ENCODE data around the gene SPRYD3. TPM values are rescaled to one million over a fixed set of nuclear protein-coding genes. Genes with fewer than 3 reads are reported as not detected.

SPRYD3 gene, protein sequence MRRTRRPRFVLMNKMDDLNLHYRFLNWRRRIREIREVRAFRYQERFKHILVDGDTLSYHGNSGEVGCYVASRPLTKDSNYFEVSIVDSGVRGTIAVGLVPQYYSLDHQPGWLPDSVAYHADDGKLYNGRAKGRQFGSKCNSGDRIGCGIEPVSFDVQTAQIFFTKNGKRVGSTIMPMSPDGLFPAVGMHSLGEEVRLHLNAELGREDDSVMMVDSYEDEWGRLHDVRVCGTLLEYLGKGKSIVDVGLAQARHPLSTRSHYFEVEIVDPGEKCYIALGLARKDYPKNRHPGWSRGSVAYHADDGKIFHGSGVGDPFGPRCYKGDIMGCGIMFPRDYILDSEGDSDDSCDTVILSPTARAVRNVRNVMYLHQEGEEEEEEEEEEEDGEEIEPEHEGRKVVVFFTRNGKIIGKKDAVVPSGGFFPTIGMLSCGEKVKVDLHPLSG
- 20.2 and 28.4 TPM in 2 replicates for total RNA-seq

DNA sequence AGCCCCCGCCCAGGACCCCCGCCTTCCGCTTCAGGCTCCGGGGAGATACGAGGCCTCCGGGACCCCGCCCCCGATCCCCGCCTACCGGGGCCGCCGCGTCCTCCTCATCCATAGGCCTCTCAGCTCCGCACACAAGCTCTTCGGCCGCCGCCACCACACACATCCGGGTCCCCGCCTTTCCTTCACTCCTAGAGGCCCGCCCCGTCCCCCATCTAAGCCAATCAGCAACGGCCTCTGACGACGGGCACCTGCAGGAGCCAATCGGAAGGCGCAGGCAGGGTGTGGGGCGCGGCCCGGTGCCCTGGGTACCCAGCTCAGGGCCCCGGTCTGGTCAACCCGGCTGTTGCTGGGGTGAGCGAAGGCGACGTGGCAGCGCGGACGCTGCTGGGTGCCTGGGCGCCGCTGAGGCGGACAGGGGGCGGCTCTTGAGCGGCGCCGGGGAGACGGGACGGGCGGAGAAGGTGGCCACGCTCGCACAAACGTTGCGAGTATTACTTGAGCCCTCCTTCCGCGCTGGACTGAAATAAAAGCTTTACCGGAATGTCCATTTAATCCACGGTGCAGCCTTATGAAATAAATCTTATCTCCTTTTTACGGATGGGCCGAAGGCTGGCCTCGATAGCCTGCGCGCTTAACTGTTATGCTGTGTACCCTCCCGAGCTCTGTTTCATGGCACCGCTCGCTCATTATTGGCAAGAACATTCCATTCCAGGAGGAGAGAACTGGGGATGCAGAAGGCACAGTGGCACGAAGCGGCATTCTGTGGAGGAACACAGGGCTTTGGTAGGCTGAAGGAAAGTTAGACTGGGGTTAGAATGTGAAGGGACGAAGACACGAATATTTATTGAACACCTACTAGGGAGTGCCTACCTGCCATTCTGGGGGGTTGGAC lies at the start of gene SPRYD3:
TSS of gene SPRYD3 (minus strand) at position 165 of the 892 bp plus-strand sequence. CDS start at position 108, 57 bp downstream.

DNA sequence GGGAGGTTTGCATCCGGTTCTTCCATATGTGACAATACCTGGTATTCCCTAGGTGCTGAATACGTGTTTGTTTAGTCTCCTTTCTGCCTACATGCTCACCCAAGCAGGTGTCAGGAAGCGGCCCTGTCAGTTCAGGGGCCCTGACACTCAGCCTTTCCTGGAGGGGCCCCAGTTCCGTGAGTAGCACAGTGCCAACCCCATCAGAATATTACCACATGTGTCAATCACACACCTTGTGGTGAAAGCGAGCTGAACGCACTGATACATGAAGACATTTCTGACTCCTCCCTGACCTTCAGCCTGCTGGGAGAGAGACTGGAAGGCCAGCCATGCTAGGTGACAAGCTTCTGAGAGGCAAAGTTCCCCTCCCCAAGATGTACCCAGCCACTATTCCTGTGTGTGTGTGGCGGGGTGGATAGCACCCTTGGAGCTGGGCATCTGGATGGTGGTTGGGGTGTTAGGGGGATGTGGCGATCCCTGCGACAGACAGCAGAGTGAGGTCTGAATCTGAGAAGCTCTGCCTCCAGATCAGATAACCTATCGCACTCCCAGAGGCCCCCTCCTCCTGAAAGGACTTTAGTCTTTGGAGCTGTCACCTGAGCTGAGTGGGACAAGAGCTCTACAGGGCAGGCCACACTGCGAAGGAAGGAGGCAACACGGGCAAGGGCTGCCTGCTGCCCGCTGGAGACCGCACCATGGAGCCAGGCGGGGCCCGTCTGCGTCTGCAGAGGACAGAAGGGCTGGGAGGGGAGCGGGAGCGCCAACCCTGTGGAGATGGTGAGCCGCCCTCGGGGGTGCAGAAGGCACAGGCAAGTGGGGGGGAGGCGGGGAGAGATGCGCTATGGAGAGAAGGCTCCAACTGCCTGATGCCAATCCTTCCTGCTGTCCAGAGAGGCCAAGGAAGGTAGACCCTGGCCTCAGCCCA lies 24.0 kb upstream of the SPRYD3 start, which contains the start of gene SOAT2:
TSS of gene SOAT2 (plus strand) at position 604 of the 925 bp plus-strand sequence. CDS start at position 696, 92 bp downstream.

DNA sequence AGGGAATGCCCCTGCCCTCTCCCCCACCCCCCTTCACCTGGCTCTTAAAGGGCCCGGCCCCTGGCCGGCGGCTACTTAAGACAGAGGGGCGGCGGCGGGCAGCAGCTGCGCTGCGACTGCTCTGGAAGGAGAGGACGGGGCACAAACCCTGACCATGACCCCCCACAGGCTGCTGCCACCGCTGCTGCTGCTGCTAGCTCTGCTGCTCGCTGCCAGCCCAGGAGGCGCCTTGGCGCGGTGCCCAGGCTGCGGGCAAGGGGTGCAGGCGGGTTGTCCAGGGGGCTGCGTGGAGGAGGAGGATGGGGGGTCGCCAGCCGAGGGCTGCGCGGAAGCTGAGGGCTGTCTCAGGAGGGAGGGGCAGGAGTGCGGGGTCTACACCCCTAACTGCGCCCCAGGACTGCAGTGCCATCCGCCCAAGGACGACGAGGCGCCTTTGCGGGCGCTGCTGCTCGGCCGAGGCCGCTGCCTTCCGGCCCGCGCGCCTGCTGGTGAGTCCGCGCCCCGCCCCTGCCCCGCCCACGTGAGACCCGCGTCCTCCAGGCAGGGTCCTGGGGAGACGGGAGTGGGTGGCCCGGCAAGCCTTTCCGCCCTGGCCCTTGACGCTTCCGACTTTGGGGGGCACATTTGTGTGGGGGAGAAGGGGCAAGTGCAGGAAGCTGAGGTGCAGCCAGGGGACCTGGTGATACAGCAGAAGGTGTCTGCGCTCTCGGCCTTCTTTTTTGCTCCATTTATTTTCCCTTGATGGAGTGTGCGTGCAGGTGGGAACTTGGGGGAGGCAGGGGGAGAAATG lies 18.6 kb upstream of the SPRYD3 start, which contains the start of gene IGFBP6:
TSS of gene IGFBP6 (plus strand) at position 104 of the 790 bp plus-strand sequence. CDS start at position 155, 51 bp downstream.

DNA sequence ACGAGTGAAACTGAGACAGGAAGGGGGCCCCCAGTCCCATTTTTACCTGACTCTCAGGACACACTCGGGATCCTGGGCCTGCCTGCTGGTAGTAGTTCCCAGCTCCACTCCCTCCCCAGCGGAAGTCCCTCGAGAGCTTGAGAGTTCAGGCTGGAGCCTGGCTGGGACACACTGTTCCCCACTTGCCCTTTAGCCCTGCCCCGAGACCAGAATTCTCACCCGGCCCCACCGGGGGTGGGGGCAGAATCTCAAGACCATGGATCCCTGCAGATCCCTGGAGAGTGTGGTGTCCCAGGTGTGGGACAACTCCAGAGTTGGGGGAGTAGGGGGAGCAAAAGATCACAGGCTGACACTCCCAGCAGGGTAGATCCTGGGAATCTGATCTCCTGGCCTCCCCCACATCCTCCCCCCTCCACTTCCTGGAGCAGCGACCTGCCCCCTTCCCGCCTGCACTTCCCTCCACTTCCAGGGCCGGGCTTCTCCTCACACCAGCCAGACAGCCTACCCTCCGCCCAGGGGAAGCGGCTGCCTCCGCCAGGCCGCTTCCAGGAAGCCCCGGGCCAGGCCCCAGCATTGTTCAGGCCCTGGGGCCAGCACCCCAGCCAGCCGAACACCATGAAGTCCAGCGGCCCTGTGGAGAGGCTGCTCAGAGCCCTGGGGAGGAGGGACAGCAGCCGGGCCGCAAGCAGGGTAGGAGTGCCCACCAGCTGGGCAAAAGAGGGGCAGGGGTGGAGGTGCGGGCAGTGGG lies 29.4 kb downstream of the SPRYD3 start, which contains the start of gene TNS2:
TSS of gene TNS2 (plus strand) at position 495 of the 748 bp plus-strand sequence. CDS start at position 616, 121 bp downstream.

Other genes with a start within 250 kb of the SPRYD3 start
- not detected in 2 replicates for gene KRT79, start 245.1 kb downstream of the SPRYD3 start, total RNA-seq
- gene KRT78, start 230.4 kb downstream of the SPRYD3 start, total RNA-seq: not detected in 2 replicates
- 1.9 and 5.6 TPM in 2 replicates for gene KRT8, start 174.3 kb downstream of the SPRYD3 start, total RNA-seq
- 6.0 and 8.3 TPM in 2 replicates for gene KRT18, start 130.3 kb downstream of the SPRYD3 start, total RNA-seq
- gene EIF4B, start 72.9 kb downstream of the SPRYD3 start, total RNA-seq: 992 and 1,491 TPM in 2 replicates
- 62.3 and 128 TPM in 2 replicates for gene TNS2, start 29.3 kb downstream of the SPRYD3 start, total RNA-seq
- 1,261 and 1,775 TPM in 2 replicates for gene IGFBP6, start 18.3 kb upstream of the SPRYD3 start, total RNA-seq
- not detected in 2 replicates for gene SOAT2, start 24.1 kb upstream of the SPRYD3 start, total RNA-seq
- 11.6 and 17.2 TPM in 2 replicates for gene ZNF740, start 101.3 kb upstream of the SPRYD3 start, total RNA-seq
- gene CSAD, start 101.5 kb upstream of the SPRYD3 start, total RNA-seq: 11.7 and 12.2 TPM in 2 replicates
- gene ITGB7, start 127.9 kb upstream of the SPRYD3 start, total RNA-seq: 0.44 and 1.2 TPM in 2 replicates
- 56.9 and 70.1 TPM in 2 replicates for gene RARG, start 152.8 kb upstream of the SPRYD3 start, total RNA-seq
- gene ESPL1, start 188.9 kb upstream of the SPRYD3 start, total RNA-seq: 3.1 and 14.1 TPM in 2 replicates
- 480 and 613 TPM in 2 replicates for gene PFDN5, start 216.2 kb upstream of the SPRYD3 start, total RNA-seq
- 56.0 and 58.1 TPM in 2 replicates for gene MYG1, start 220.3 kb upstream of the SPRYD3 start, total RNA-seq
- 48.0 and 54.5 TPM in 2 replicates for gene AAAS, start 242.2 kb upstream of the SPRYD3 start, total RNA-seq